Motor neuron (in vitro differentiated cells): Measurements from ENCODE around the gene DKK3. TPM values are rescaled to one million over a fixed set of nuclear protein-coding genes. Genes with fewer than 3 reads are reported as not detected.

Experiments used
- ATAC-seq, 8 experiments: fragments of 200-7000 bp; cut with Tn5 transposase; replicated peaks in 6 of 8; 2 replicates each; pipeline ENCODE4 v1.8.0; 2021; ENCODE audit warnings: mild to moderate bottlenecking in 8 of 8, moderate library complexity in 8 of 8
- H3K27ac ChIP-seq, 2 donors: fragments of 250-450 bp; sonication (Bioruptor Pico); 2 replicates each; pipeline ENCODE4 v1.9.0; 2021; ENCODE audit warnings: antibody characterized with exemption in 2 of 2, mild to moderate bottlenecking in 2 of 2, moderate library complexity in 1 of 2
- H3K4me1 ChIP-seq, 2 donors: fragments of 250-450 bp; sonication (Bioruptor Pico); replicated peaks in 1 of 2; 2 replicates each; pipeline ENCODE4 v1.6.1; 2021; ENCODE audit warnings: antibody characterized with exemption in 2 of 2, mild to moderate bottlenecking in 2 of 2, moderate library complexity in 1 of 2
- H3K4me3 ChIP-seq, 5 donors: fragments of 250-450 bp; sonication (Bioruptor Pico); 2 replicates each; pipeline ENCODE4 v1.9.0; 2021; ENCODE audit warnings: antibody characterized with exemption in 5 of 5, mild to moderate bottlenecking in 5 of 5, moderate library complexity in 4 of 5
- WGBS, 10 experiments: fragments of 450-650 bp; shearing (Covaris generic); methylation state at CpG; one replicate each; pipeline ENCODE4 v1.0.0; 2022; 5-methylcytosine and 5-hydroxymethylcytosine counted together
- in situ Hi-C, 9 experiments: fragments of 400-800 bp; cut with MboI; loops; one replicate each; pipeline ENCODE4 v1.15.0; 2021; ENCODE audit warnings: low sequenced_read_pairs in 9 of 9, low pct_unique_long_range_greater_than_20kb in 2 of 9; ENCODE audit not compliant: unreplicated experiment in 9 of 9
- total RNA-seq, 8 experiments: library from RNA; unstranded; fragments of 300-600 nt; gene quantifications; 2 replicates each; pipeline versions ENCODE4 v1.2.3 to v1.2.4, GENCODE V29; 2022

The DKK3 gene
- 100 to 1,000 TPM in 2 of 8 experiments, 10 to 100 TPM in 6; 13.0 to 616 (median 61.2) TPM for total RNA-seq

DNA sequence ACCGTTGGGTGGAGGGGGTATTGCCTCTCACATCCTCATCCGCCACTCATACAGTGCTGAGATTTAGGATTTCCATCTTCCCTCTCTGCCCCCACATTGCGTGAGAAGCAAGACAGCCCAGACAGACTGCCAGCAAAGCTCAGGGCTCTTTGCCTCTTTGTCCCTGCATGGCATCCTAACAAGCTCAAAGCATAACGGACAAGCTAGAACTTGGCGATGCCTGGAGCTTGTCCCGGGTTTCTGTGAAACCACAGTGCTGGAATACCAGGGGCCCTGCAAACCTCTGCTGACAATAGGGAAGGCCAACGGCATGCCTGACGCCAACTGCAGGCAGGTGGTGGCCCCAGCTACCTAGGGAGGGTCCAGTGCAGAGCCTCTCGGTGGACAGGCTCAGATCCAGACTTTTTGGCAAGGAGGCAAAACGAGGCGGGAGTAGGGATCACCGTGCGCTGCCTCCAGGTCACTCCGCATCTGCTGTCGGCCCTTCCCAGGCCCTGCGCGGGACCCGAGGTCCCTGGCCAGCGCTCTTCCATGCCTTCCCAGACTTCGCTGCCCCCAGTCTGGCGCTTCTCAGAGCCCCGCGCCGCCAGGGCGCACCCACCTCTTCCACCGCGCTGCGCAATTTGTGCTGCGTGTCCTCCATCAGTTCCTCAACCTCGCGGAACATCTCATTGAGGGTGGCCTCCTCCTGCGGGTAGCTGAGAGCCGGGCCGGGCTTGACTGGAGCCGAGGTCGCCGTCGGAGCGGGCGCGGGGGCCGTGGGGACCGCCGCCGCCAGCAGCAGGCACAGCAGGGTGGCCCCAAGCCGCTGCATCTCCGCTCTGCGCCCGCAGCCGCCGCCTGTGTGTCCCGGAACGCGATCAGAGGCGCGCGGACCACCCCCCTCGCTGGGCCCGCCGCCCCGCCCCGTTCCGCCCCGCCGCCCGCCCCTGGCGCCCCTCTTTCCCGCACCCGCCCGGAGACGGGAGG lies at the start of gene DKK3:
Gene DKK3 (minus strand): TSS at position 858 of the 969 bp plus-strand sequence. CDS start 44 bp downstream, at position 814.
- ATAC-seq: peak; percentile 20 to 55 (median 44)

DNA sequence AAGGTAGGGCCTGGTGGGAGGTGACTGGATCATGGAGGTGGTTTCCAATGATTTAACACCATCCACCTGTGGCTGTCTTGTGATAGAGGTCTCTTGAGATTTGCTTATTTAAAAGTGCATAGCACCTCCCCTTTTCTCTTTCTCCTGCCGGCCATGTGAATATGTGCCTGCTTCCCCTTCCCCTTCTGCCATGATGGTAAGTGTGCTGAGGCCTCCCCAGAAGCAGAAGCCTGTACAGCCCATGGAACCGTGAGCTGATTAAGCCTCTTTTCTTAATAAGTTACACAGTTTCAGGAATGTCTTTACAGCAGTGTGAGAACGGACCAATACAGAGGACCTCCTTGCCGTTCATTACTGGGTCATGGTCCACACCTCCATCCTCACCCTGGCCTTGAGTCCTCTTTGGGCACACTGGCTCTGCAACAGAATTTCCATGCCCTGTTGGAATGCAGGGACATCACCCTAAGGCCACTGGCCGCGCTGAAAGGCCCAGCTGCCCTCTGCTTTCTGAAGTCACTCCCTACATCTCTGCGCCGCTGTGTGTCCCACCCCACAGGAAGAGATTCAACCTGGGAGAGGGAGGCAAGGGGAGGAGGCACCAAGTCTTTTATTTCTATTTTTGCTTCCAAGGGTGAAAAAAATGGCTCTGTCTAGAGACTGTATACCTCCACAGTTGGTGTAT lies 49.0 kb upstream of the DKK3 start:
- ATAC-seq: no peak
- Histone ChIP-seq H3K4me3 (no peak overlapping the region), H3K4me1 (no peaks in the 10 kb centered on the region), H3K27ac (no peak overlapping the region)
- in situ Hi-C loops: loop anchor here in 6 of 9 experiments (10.0 to 25.0 kb wide), 3 partner anchors 180 to 227 kb away; no protein-coding TSS in a partner anchor
- 75 to 100% (median 88%) methylated on average over 1 to 5 of the region's 8 CpGs; no CpG with 5 or more reads in 2 of the 10 experiments for WGBS, 10 experiments

More for the DNA sequence above, at the start of gene DKK3:
- in situ Hi-C loops: no loop called here
- Histone ChIP-seq H3K27ac (peak within 1 kb of the TSS; percentile 54 to 81), H3K4me1 (peaks cover 9 to 12% of the 10 kb centered on the region in 2 donors), H3K4me3 (peak within 1 kb of the TSS; percentile 51 to 96 (median 61))
- 0 to 62% (median 42%) methylated on average over 2 to 15 of the region's 71 CpGs; no CpG with 5 or more reads in 4 of the 10 experiments for WGBS, 10 experiments

GRCh38 chr11:12056119-12056518 lies 47.7 kb upstream of the DKK3 start:
- in situ Hi-C loops: loop anchor here in 6 of 9 experiments (10.0 to 25.0 kb wide), 3 partner anchors 181 to 229 kb away; no protein-coding TSS in a partner anchor
- Histone ChIP-seq H3K4me3 (no peak overlapping the region), H3K4me1 (no peaks in the 10 kb centered on the region), H3K27ac (no peak overlapping the region)
- no peak for ATAC-seq
- 57 to 100% (median 86%) methylated on average over 1 to 3 of the region's 3 CpGs; no CpG with 5 or more reads in 1 of the 10 experiments for WGBS, 10 experiments

DNA sequence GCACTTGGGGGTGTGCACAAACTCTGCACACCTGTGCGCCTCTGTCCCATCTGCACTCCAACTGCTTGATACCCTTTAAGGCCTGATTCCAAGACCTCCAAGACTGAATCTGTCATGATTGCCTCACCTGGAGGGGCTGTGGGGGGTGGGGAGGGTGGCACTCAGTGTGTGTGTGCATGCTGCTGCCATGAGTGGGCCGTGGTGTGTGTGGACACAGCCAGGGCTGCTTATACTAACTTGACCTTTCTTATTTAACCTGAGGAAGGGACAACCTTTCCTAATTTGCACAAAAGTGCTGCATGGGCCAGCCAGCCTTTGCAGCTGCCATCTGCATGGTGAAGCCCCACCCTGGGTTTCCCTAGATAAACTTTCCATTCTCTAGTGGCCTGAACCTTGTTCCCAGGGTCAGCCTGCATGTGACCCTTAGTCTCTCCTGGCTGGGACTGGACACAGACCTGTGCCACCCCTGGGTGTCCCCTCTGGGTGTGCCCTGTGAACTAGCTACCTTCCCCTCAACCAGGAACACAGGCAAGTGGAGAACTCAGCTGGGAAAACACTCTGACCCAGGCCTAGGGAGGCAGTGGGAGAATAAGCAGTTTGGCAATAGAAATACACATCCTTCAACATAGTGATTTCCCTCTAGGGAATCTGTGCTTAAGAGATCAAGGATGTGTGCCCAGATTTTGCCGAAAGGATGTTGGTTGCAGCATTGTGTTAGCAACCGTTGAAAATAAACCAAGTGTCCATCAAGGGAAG lies 45.4 kb upstream of the DKK3 start:
- 14 to 100% (median 49%) methylated on average over 1 to 3 of the region's 4 CpGs; no CpG with 5 or more reads in 3 of the 10 experiments for WGBS, 10 experiments
- H3K27ac ChIP-seq: no peak overlapping the region
- peak in 1 of 8 experiments; percentile 44 for ATAC-seq

GRCh38 chr11:12052676-12053605 lies 44.5 kb upstream of the DKK3 start:
- H3K4me3 ChIP-seq: no peak overlapping the region
- in situ Hi-C loops: loop anchor here in 6 of 9 experiments (10.0 to 25.0 kb wide), 3 partner anchors 184 to 232 kb away; no protein-coding TSS in a partner anchor
- H3K27ac ChIP-seq: no peak overlapping the region
- H3K4me1 ChIP-seq: peaks cover 0 to 8% of the 10 kb centered on the region in 2 donors
- WGBS, 10 experiments: 67 to 100% (median 90%) methylated on average over 2 to 7 of the region's 15 CpGs; no CpG with 5 or more reads in 3 of the 10 experiments
- no peak for ATAC-seq

More for the DNA sequence above, 45.4 kb upstream of the DKK3 start:
- peaks cover 0 to 8% of the 10 kb centered on the region in 2 donors for H3K4me1 ChIP-seq
- H3K4me3 ChIP-seq: no peak overlapping the region
- in situ Hi-C loops: loop anchor here in 6 of 9 experiments (10.0 to 25.0 kb wide), 3 partner anchors 184 to 231 kb away; no protein-coding TSS in a partner anchor

- Histone ChIP-seq H3K4me1 (peaks cover 0 to 8% of the 10 kb centered on the region in 2 donors), H3K4me3 (no peak overlapping the region), H3K27ac (no peak overlapping the region)
- peak in 1 of 8 experiments; percentile 17 for ATAC-seq
- WGBS, 10 experiments: 76 to 100% (median 100%) methylated on average over 1 to 6 of the region's 6 CpGs; no CpG with 5 or more reads in 1 of the 10 experiments
- in situ Hi-C loops: loop anchor here in 6 of 9 experiments (10.0 to 25.0 kb wide), 3 partner anchors 186 to 234 kb away; no protein-coding TSS in a partner anchor
These were observed 42.8 kb upstream of the DKK3 start for GRCh38 chr11:12051287-12051662.

DNA sequence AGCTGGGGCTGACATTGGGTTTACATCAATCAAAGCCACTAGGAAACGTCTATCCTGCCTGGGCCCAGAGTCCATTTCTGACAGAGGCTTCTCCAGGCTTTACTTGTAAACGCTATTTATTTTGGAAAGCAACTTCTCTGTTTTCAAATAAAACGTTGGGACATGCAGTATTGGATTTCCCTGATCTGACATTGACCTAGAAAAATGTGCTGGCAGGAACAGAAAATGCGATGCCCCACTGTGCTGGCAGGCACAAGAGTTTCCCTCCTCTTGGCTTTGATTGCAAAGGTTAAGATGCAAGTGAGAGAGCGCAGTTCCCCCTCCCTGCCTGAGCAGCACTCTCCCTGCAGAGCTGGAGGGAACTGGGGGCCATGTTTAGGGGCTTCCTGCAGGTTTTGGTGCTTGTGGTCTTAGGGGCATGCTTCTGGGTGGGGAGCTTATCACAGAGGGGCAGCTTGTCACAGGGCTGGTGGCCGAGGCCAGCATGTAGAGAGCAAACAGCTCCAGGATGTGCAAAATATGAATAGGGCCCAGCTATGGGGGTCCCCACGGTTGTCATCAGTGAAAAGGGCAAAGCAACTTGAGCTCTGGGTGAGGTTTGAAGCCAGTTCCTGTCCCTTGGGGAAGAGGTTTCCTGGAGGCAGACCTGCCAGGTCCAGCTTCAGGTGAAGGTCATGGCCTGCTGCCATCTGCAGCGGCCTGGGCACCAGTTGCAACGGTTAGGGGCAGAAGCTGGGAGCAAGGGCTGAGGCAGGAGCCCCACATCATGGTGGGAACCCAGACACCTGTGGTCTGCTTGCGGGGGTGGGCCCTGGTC lies 42.3 kb upstream of the DKK3 start:
- 28 to 83% (median 43%) methylated on average over 1 to 7 of the region's 10 CpGs; no CpG with 5 or more reads in 2 of the 10 experiments for WGBS, 10 experiments
- no peak overlapping the region for H3K4me3 ChIP-seq
- H3K27ac ChIP-seq: no peak overlapping the region
- in situ Hi-C loops: loop anchor here in 6 of 9 experiments (10.0 to 25.0 kb wide), 3 partner anchors 187 to 234 kb away; no protein-coding TSS in a partner anchor
- H3K4me1 ChIP-seq: peaks cover 0 to 8% of the 10 kb centered on the region in 2 donors
- ATAC-seq: no peak

- H3K4me1 ChIP-seq: peaks cover 0 to 8% of the 10 kb centered on the region in 2 donors
- no peak overlapping the region for H3K27ac ChIP-seq
- no peak overlapping the region for H3K4me3 ChIP-seq
- in situ Hi-C loops: loop anchor here in 6 of 9 experiments (5.0 to 25.0 kb wide), 6 partner anchors 112 to 244 kb away; no protein-coding TSS in a partner anchor
- ATAC-seq: no peak
- WGBS, 10 experiments: 81 to 96% (median 87%) methylated on average over 4 to 9 of the region's 18 CpGs; no CpG with 5 or more reads in 3 of the 10 experiments
These were observed 40.7 kb upstream of the DKK3 start for GRCh38 chr11:12048936-12049790.

GRCh38 chr11:12046636-12047236 lies 38.3 kb upstream of the DKK3 start:
- WGBS, 10 experiments: 36 to 83% (median 74%) methylated on average over 1 to 4 of the region's 5 CpGs; no CpG with 5 or more reads in 2 of the 10 experiments
- ATAC-seq: no peak
- H3K4me3 ChIP-seq: no peak overlapping the region
- no peak overlapping the region for H3K27ac ChIP-seq
- peaks cover 0 to 12% of the 10 kb centered on the region in 2 donors for H3K4me1 ChIP-seq
- in situ Hi-C loops: loop anchor here in 6 of 9 experiments (5.0 to 25.0 kb wide), 6 partner anchors 109 to 242 kb away; no protein-coding TSS in a partner anchor
